Measurements from ENCODE around the gene TSSK6.

Gene TSSK6

DNA sequence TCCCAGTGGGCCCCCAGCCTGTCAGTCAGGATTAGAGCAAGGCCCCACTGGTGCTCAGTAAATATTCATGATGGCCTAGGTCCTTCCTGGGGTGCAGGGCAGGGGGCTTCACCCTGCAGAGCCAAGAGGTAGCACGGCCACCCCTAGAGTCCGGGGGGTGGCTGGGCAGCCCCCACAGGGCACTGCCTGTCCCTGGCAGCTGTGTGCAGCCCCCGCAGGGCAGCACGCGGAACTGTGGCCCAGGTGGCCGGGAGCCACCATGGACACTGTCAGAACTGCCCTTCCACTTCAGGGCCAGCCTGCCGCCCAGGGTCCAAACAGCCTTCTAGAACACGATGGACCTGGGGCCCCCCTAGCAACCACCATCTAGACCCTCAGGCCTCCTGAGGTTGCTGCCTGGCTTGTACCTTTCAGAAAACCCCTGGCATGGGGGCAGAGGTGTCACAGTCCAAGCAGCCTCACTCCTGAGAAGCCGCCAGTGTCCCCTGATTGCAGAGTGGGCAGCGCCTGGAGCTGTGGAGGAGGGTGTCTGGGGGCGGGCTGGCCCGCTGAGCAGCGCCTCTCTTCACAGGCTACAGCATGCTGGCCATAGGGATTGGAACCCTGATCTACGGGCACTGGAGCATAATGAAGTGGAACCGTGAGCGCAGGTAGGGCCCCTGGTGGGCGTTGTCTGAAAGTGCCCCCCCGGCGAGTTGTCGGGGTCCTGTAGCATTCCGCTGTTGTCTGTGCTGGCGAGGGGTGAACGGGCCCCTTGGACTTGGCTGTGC, 10.4 kb upstream of the TSSK6 start:
- Histone ChIP-seq H3K4me1 (ENCODE audit: insufficient read depth, low read length, severe bottlenecking) (peaks cover 53% of the 10 kb centered on the region), H3F3A (ENCODE audit: insufficient read depth, low read length) (no peaks in the 10 kb centered on the region; the same call in 1 of the 2 replicates), H3K79me2 (ENCODE audit: insufficient read depth, low read length) (peaks cover 18% of the 10 kb centered on the region), H3K9ac (ENCODE audit: low read length) (peak overlapping the region; percentile 65; the same call in 1 of the 2 replicates), H3K27ac (ENCODE audit: low read depth, low read length, poor library complexity, severe bottlenecking) (peak overlapping the region; percentile 96), H3K27me3 (ENCODE audit: insufficient read depth, low read length) (no peaks in the 10 kb centered on the region), H4K20me1 (ENCODE audit: insufficient read depth, low read length) (no peaks in the 10 kb centered on the region), H3K9me3 (ENCODE audit: low read length) (no peaks in the 10 kb centered on the region), H3K4me3 (ENCODE audit: low read depth, low read length, poor library complexity, severe bottlenecking) (peak overlapping the region; percentile 43), H3K9me2 (ENCODE audit: low read depth, low read length) (no peaks in the 10 kb centered on the region), H2AFZ (ENCODE audit: low read length) (no peak overlapping the region), H3K4me2 (ENCODE audit: low read length) (peak overlapping the region; percentile 69), H3K36me3 (ENCODE audit: insufficient read depth, low read length) (peaks cover 47% of the 10 kb centered on the region)
- TF ChIP-seq, protein P1, sequence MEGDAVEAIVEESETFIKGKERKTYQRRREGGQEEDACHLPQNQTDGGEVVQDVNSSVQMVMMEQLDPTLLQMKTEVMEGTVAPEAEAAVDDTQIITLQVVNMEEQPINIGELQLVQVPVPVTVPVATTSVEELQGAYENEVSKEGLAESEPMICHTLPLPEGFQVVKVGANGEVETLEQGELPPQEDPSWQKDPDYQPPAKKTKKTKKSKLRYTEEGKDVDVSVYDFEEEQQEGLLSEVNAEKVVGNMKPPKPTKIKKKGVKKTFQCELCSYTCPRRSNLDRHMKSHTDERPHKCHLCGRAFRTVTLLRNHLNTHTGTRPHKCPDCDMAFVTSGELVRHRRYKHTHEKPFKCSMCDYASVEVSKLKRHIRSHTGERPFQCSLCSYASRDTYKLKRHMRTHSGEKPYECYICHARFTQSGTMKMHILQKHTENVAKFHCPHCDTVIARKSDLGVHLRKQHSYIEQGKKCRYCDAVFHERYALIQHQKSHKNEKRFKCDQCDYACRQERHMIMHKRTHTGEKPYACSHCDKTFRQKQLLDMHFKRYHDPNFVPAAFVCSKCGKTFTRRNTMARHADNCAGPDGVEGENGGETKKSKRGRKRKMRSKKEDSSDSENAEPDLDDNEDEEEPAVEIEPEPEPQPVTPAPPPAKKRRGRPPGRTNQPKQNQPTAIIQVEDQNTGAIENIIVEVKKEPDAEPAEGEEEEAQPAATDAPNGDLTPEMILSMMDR (IDR thresholded peaks at IDR 0.05; ENCODE audit: low read length), result peak; percentile 33
- TF ChIP-seq EZH2 (IDR thresholded peaks at IDR 0.05; ENCODE audit: borderline replicate concordance, low read length), result no peak

DNA sequence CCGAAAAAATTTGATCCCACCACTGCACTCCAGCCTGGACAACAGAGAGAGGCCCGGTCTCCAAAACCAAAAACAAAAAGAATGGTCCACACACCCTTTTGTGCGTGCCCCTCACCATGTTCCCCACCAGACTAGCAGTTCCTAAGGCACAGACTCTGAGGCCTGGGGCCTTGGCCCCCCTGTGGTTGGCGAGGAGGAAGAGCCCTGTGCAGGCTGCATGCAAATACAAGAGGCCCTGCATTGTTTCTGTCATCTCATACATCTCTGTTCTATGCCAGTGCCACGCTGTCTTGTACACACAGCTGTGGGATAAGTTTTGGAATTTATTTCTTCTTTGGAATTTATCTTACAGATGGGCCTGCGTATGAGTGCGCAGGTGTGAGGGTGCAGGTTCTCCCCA, 8.7 kb upstream of the TSSK6 start:
- Histone ChIP-seq H3K4me3 (ENCODE audit: low read depth, low read length, poor library complexity, severe bottlenecking) (peak overlapping the region; percentile 43), H3K9me2 (ENCODE audit: low read depth, low read length) (no peaks in the 10 kb centered on the region), H3K9ac (ENCODE audit: low read length) (peak overlapping the region; percentile 65), H3K4me1 (ENCODE audit: insufficient read depth, low read length, severe bottlenecking) (peaks cover 64% of the 10 kb centered on the region), H3F3A (ENCODE audit: insufficient read depth, low read length) (no peaks in the 10 kb centered on the region), H3K9me3 (ENCODE audit: low read length) (no peaks in the 10 kb centered on the region), H3K36me3 (ENCODE audit: insufficient read depth, low read length) (peaks cover 56% of the 10 kb centered on the region), H2AFZ (ENCODE audit: low read length) (no peak overlapping the region), H4K20me1 (ENCODE audit: insufficient read depth, low read length) (no peaks in the 10 kb centered on the region), H3K4me2 (ENCODE audit: low read length) (peak overlapping the region; percentile 69), H3K79me2 (ENCODE audit: insufficient read depth, low read length) (peaks cover 33% of the 10 kb centered on the region), H3K27ac (ENCODE audit: low read depth, low read length, poor library complexity, severe bottlenecking) (peak overlapping the region; percentile 96), H3K27me3 (ENCODE audit: insufficient read depth, low read length) (no peaks in the 10 kb centered on the region)
- no peak for TF ChIP-seq EZH2 (IDR thresholded peaks at IDR 0.05; ENCODE audit: borderline replicate concordance, low read length)
- TF ChIP-seq, protein P1 (IDR thresholded peaks at IDR 0.05; ENCODE audit: low read length), result peak; percentile 10; the same call in 1 of the 2 replicates

- no peak for TF ChIP-seq EZH2 (IDR thresholded peaks at IDR 0.05; ENCODE audit: borderline replicate concordance, low read length)
- TF ChIP-seq, protein P1 (IDR thresholded peaks at IDR 0.05; ENCODE audit: low read length), result no peak
- Histone ChIP-seq H3K4me2 (ENCODE audit: low read length) (peak overlapping the region; percentile 69), H3K27ac (ENCODE audit: low read depth, low read length, poor library complexity, severe bottlenecking) (peak overlapping the region; percentile 96), H3K9me2 (ENCODE audit: low read depth, low read length) (no peaks in the 10 kb centered on the region), H3K36me3 (ENCODE audit: insufficient read depth, low read length) (peaks cover 54% of the 10 kb centered on the region), H3K4me1 (ENCODE audit: insufficient read depth, low read length, severe bottlenecking) (peaks cover 69% of the 10 kb centered on the region), H4K20me1 (ENCODE audit: insufficient read depth, low read length) (no peaks in the 10 kb centered on the region), H3K9me3 (ENCODE audit: low read length) (no peaks in the 10 kb centered on the region), H3F3A (ENCODE audit: insufficient read depth, low read length) (no peaks in the 10 kb centered on the region), H3K4me3 (ENCODE audit: low read depth, low read length, poor library complexity, severe bottlenecking) (peak overlapping the region; percentile 43), H3K79me2 (ENCODE audit: insufficient read depth, low read length) (peaks cover 39% of the 10 kb centered on the region), H3K9ac (ENCODE audit: low read length) (peak overlapping the region; percentile 65; the same call in 1 of the 2 replicates), H3K27me3 (ENCODE audit: insufficient read depth, low read length) (no peaks in the 10 kb centered on the region), H2AFZ (ENCODE audit: low read length) (no peak overlapping the region)
Observed at GRCh38 chr19:19523177-19523576, 7.8 kb upstream of the TSSK6 start.

All from OCI-LY1 (cell line).